Neural progenitor cell (in vitro differentiated cells): Measurements from ENCODE around the gene SUN5.

Source experiments
- EZH2phosphoT487 ChIP-seq: fragments of 200-600 bp; sonication (generic); IDR thresholded peaks from 2 replicates; pipeline ENCODE4 v1.6.1; 2017; ENCODE audit warnings: antibody characterized with exemption
- TF ChIP-seq, protein P1 (sequence below): fragments of 200-600 bp; sonication (generic); IDR thresholded peaks from 2 replicates; pipeline ENCODE4 v1.5.1; 2017; ENCODE audit warnings: antibody characterized with exemption, mild to moderate bottlenecking

DNA sequence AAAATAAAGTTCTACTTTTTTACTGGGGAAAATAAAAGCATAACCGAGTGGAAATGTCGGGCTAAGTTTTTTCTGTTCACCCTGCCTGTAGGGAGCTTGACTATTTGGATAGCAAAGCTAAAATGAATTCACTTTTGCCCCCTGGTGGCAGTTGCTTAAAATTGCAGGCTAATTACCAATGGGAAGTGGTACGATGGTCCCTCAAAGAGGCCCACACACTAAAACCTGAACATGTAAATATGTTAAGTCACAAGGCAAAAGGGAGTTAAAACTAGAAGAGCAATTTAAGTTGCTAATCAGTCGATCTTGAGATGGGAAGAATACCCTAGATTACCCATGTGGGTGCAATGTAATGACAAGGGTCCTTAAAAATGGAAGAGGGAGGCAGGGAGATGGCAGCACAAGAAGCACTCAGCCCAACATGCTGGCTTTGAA is 916 bp upstream of the SUN5 start:
- TF ChIP-seq, protein P1, sequence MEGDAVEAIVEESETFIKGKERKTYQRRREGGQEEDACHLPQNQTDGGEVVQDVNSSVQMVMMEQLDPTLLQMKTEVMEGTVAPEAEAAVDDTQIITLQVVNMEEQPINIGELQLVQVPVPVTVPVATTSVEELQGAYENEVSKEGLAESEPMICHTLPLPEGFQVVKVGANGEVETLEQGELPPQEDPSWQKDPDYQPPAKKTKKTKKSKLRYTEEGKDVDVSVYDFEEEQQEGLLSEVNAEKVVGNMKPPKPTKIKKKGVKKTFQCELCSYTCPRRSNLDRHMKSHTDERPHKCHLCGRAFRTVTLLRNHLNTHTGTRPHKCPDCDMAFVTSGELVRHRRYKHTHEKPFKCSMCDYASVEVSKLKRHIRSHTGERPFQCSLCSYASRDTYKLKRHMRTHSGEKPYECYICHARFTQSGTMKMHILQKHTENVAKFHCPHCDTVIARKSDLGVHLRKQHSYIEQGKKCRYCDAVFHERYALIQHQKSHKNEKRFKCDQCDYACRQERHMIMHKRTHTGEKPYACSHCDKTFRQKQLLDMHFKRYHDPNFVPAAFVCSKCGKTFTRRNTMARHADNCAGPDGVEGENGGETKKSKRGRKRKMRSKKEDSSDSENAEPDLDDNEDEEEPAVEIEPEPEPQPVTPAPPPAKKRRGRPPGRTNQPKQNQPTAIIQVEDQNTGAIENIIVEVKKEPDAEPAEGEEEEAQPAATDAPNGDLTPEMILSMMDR = peak; percentile 77
- no peak for TF ChIP-seq EZH2phosphoT487
